ENCODE results near the gene NIPAL3. TPM values are rescaled to one million over a fixed set of nuclear protein-coding genes. Genes with fewer than 3 reads are reported as not detected.
"Not testable (repeated sequence)": the region's sequence is repeated elsewhere in the genome, so short reads cannot be mapped to it uniquely, and the experiment has no call there.

The NIPAL3 gene
- total RNA-seq, 4 donors from 2014 or later = 18.3 to 31.1 (median 26.6) TPM

- TF ChIP-seq EP300 (IDR thresholded peaks at IDR 0.05) = no peak
- TF ChIP-seq, protein P1, sequence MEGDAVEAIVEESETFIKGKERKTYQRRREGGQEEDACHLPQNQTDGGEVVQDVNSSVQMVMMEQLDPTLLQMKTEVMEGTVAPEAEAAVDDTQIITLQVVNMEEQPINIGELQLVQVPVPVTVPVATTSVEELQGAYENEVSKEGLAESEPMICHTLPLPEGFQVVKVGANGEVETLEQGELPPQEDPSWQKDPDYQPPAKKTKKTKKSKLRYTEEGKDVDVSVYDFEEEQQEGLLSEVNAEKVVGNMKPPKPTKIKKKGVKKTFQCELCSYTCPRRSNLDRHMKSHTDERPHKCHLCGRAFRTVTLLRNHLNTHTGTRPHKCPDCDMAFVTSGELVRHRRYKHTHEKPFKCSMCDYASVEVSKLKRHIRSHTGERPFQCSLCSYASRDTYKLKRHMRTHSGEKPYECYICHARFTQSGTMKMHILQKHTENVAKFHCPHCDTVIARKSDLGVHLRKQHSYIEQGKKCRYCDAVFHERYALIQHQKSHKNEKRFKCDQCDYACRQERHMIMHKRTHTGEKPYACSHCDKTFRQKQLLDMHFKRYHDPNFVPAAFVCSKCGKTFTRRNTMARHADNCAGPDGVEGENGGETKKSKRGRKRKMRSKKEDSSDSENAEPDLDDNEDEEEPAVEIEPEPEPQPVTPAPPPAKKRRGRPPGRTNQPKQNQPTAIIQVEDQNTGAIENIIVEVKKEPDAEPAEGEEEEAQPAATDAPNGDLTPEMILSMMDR (IDR thresholded peaks at IDR 0.05) = no peak
- no peak for TF ChIP-seq POLR2AphosphoS5 (IDR thresholded peaks at IDR 0.05)
- no peak for TF ChIP-seq POLR2A (IDR thresholded peaks at IDR 0.05; ENCODE audit: low read depth)
- intact Hi-C loops (cut with DNase I) = no loop called here
- 93% methylated on average over 9 of the region's 9 CpGs for WGBS
- Histone ChIP-seq H3K4me1 (no peaks in the 10 kb centered on the region), H3K27ac (replicated peaks in 1 of 4) (no peak overlapping the region), H3K4me3 (no peak overlapping the region), H3K27me3 (peaks cover 0 to 22% (median 0%) of the 10 kb centered on the region in 4 donors), H3K36me3 (no peaks in the 10 kb centered on the region), H3K9me3 (no peaks in the 10 kb centered on the region)
- no peak for DNase-seq (ENCODE audit: extremely low spot score)
Observed at GRCh38 chr1:24487455-24487854, 71.9 kb downstream of the NIPAL3 start.

GRCh38 chr1:24488159-24488558 is 72.6 kb downstream of the NIPAL3 start:
- H3K36me3 ChIP-seq; H3K27ac ChIP-seq (replicated peaks in 1 of 4); intact Hi-C loops (cut with DNase I); H3K9me3 ChIP-seq; H3K4me3 ChIP-seq; DNase-seq (ENCODE audit: extremely low spot score); H3K4me1 ChIP-seq: not testable (repeated sequence)
- H3K27me3 ChIP-seq = peaks cover 0 to 27% (median 0%) of the 10 kb centered on the region in 4 donors
- 92% methylated on average over 7 of the region's 7 CpGs for WGBS

DNA sequence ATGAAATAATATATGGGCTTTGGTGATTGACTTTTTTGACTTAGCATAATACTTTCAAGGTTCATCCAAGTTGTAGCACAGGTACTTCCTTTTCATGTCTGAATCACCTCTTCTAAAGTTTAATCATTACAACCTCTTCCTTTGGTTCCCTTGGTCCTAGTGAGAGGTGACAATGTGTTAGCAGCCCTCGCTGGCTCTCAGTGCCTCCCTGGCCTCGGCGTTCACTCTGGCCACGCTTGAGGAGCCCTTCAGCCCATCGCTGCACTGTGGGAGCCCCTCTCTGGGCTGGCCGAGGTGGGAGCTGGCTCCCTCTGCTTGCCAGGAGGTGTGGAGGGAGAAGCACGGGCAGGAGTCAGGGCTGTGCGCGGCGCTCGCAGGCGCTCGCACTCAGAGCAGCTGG is 74.1 kb downstream of the NIPAL3 start:
- Histone ChIP-seq H3K36me3 (no peaks in the 10 kb centered on the region), H3K27ac (replicated peaks in 1 of 4) (no peak overlapping the region), H3K27me3 (peaks cover 0 to 35% (median 0%) of the 10 kb centered on the region in 4 donors), H3K4me3 (no peak overlapping the region), H3K9me3 (no peaks in the 10 kb centered on the region), H3K4me1 (no peaks in the 10 kb centered on the region)
- DNase-seq (ENCODE audit: extremely low spot score) = no peak
- 90% methylated on average over 9 of the region's 13 CpGs for WGBS
- TF ChIP-seq, protein P1 (IDR thresholded peaks at IDR 0.05) = no peak
- TF ChIP-seq POLR2A (IDR thresholded peaks at IDR 0.05; ENCODE audit: low read depth) (no peak), POLR2AphosphoS5 (IDR thresholded peaks at IDR 0.05) (no peak), EP300 (IDR thresholded peaks at IDR 0.05) (no peak)
- intact Hi-C loops (cut with DNase I) = no loop called here

DNA sequence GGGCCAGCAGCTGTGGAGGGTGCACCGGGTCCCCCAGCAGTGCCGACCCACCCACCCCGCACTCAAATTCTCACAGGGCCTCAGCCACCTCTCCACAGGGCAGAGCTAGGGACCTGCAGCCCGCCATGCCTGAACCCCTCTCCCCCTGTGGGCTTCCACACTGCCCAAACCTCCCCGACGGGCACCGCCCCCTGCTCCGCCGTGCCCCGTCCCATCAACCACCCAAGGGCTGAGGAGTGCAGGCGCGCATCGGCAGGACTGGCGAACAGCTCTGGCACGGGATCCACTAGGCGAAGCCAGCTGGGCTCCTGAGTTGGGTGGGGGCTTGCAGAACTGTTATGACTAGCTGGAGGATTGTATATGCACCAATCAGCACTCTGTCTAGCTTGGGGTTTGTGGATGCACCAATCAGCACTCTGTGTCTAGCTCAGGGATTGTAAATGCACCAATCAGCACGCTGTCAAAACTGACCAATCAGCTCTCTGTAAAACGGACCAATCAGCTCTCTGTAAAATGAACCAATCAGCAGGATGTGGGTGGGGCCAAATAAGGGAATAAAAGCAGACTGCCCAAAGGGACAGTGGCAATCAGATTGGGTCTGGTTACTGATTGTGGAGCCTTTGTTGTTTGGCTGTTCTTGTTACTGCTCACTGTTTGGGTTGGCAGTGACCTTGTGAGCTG is 74.6 kb downstream of the NIPAL3 start:
- H3K36me3 ChIP-seq = no peaks in the 10 kb centered on the region
- WGBS = 92% methylated on average over 11 of the region's 18 CpGs
- intact Hi-C loops (cut with DNase I) = no loop called here
- no peaks in the 10 kb centered on the region for H3K4me1 ChIP-seq
- H3K9me3 ChIP-seq = no peaks in the 10 kb centered on the region
- no peak overlapping the region for H3K4me3 ChIP-seq
- H3K27me3 ChIP-seq = peaks cover 0 to 38% (median 0%) of the 10 kb centered on the region in 4 donors
- no peak overlapping the region for H3K27ac ChIP-seq (replicated peaks in 1 of 4)
- no peak for DNase-seq (ENCODE audit: extremely low spot score)
- no peak for TF ChIP-seq EP300 (IDR thresholded peaks at IDR 0.05)
- TF ChIP-seq, protein P1 (IDR thresholded peaks at IDR 0.05) = no peak
- TF ChIP-seq POLR2A (IDR thresholded peaks at IDR 0.05; ENCODE audit: low read depth) = no peak
- TF ChIP-seq POLR2AphosphoS5 (IDR thresholded peaks at IDR 0.05) = no peak

DNA sequence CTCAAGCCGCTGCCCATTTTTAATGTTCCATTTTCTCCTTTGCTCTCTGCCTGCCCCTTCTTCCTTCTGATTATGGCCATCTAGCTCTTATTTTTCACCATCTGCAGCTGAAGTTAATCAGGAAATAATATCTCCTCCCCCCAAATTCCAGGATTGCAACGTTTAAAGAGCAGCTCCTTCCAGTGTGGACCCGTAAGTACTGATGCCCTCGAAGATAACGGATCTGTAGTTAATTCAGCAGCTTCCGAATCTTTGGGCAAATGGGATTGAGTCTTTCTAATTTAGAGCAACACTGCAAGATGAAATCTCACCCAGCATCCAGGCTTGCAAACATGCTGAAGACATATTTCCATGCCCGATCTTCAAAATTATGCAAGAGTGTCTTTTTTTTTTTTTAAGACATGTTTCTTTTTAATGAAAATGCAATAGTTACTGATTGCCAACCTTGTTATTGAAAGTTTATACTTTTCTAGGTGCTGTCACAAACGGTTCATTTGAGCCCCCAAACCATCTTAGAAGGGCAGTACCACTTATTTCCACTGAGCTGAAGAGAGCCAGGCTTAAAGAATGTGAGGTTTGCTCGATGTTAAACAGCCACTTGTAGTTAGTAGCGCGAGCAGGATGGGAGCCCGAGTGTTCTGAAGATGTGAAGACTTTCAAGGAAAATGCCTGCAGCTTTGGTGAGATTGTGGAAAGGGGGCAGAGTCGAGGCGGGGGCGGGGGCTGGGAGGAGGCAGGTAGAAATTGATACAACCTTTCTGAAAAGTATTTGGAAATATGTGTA is 76.2 kb downstream of the NIPAL3 start:
- Histone ChIP-seq H3K36me3 (no peaks in the 10 kb centered on the region), H3K27ac (replicated peaks in 1 of 4) (no peak overlapping the region), H3K27me3 (peaks cover 0 to 52% (median 0%) of the 10 kb centered on the region in 4 donors), H3K4me3 (no peak overlapping the region), H3K9me3 (no peaks in the 10 kb centered on the region), H3K4me1 (no peaks in the 10 kb centered on the region)
- TF ChIP-seq, protein P1 (IDR thresholded peaks at IDR 0.05) = no peak
- TF ChIP-seq EP300 (IDR thresholded peaks at IDR 0.05) (no peak), POLR2AphosphoS5 (IDR thresholded peaks at IDR 0.05) (no peak), POLR2A (IDR thresholded peaks at IDR 0.05; ENCODE audit: low read depth) (no peak)
- no peak for DNase-seq (ENCODE audit: extremely low spot score)
- intact Hi-C loops (cut with DNase I) = no loop called here
- WGBS = 51% methylated on average over 15 of the region's 15 CpGs

GRCh38 chr1:24492935-24493334 is 77.3 kb downstream of the NIPAL3 start:
- H3K36me3 ChIP-seq; H3K9me3 ChIP-seq; intact Hi-C loops (cut with DNase I); H3K4me3 ChIP-seq; DNase-seq (ENCODE audit: extremely low spot score); H3K4me1 ChIP-seq; H3K27ac ChIP-seq (replicated peaks in 1 of 4): not testable (repeated sequence)
- H3K27me3 ChIP-seq = peaks cover 0 to 52% (median 0%) of the 10 kb centered on the region in 4 donors
- WGBS = 94% methylated on average over 9 of the region's 9 CpGs

Data from esophagus muscularis mucosa (tissue), 4 donors.